ENCODE data around the gene TUBB2A. TPM values are rescaled to one million over a fixed set of nuclear protein-coding genes. Genes with fewer than 3 reads are reported as not detected.

The TUBB2A gene
- 10 to 100 TPM; 27.0 to 42.5 TPM for total RNA-seq
- 10 to 100 TPM; 14.8 to 30.3 (median 22.0) TPM for polyA plus RNA-seq (ENCODE audit: insufficient read length in 6 of 6)
- long read RNA-seq, donor 1, transcript TUBB2A-201 (4 exons, 1,595 nt): major isoform, 19 of 19 reads
- long read RNA-seq, donor 1, partial matches to known transcripts: 0 of 19 reads
- long read RNA-seq, donor 1, other reads (novel, unspliced or antisense): 0 of 19 reads
- long read RNA-seq, donor 2, transcript TUBB2A-201 (4 exons, 1,595 nt): major isoform, 22 of 22 reads
- long read RNA-seq, donor 2, partial matches to known transcripts: 0 of 22 reads
- long read RNA-seq, donor 2, other reads (novel, unspliced or antisense): 0 of 22 reads
- long read RNA-seq, donor 3, transcript TUBB2A-201 (4 exons, 1,595 nt): major isoform, 12 of 12 reads
- long read RNA-seq, donor 3, partial matches to known transcripts: 0 of 12 reads
- long read RNA-seq, donor 3, other reads (novel, unspliced or antisense): 0 of 12 reads
- long read RNA-seq, donor 4, transcript TUBB2A-201 (4 exons, 1,595 nt): major isoform, 21 of 28 reads
- long read RNA-seq, donor 4, partial matches to known transcripts: 0 of 28 reads
- long read RNA-seq, donor 4, other reads (novel, unspliced or antisense): 7 of 28 reads
- long read RNA-seq, donor 5, transcript TUBB2A-201 (4 exons, 1,595 nt): major isoform, 11 of 11 reads
- long read RNA-seq, donor 5, partial matches to known transcripts: 0 of 11 reads
- long read RNA-seq, donor 5, other reads (novel, unspliced or antisense): 0 of 11 reads
- long read RNA-seq, donor 6, transcript TUBB2A-201 (4 exons, 1,595 nt): major isoform, 14 of 14 reads
- long read RNA-seq, donor 6, partial matches to known transcripts: 0 of 14 reads
- long read RNA-seq, donor 6, other reads (novel, unspliced or antisense): 0 of 14 reads
- long read RNA-seq, donor 7, partial matches to known transcripts: 0 of 1 reads
- long read RNA-seq, donor 7, other reads (novel, unspliced or antisense): 0 of 1 reads
- long read RNA-seq, donor 8, transcript TUBB2A-201 (4 exons, 1,595 nt): major isoform, 8 of 8 reads
- long read RNA-seq, donor 8, partial matches to known transcripts: 0 of 8 reads
- long read RNA-seq, donor 8, other reads (novel, unspliced or antisense): 0 of 8 reads
- long read RNA-seq, donor 9: 0 reads
- long read RNA-seq, donor 10, transcript TUBB2A-201 (4 exons, 1,595 nt): major isoform, 49 of 55 reads
- long read RNA-seq, donor 10, partial matches to known transcripts: 1 of 55 reads
- long read RNA-seq, donor 10, other reads (novel, unspliced or antisense): 5 of 55 reads
- long read RNA-seq, donor 11, transcript TUBB2A-201 (4 exons, 1,595 nt): major isoform, 669 of 745 reads
- long read RNA-seq, donor 11, partial matches to known transcripts: 52 of 745 reads
- long read RNA-seq, donor 11, other reads (novel, unspliced or antisense): 23 of 745 reads
- long read RNA-seq, donor 12, transcript TUBB2A-201 (4 exons, 1,595 nt): major isoform, 9 of 9 reads
- long read RNA-seq, donor 12, partial matches to known transcripts: 0 of 9 reads
- long read RNA-seq, donor 12, other reads (novel, unspliced or antisense): 0 of 9 reads

- Histone ChIP-seq H3K36me3 (peaks cover 0 to 11% of the 10 kb centered on the region in 2 donors), H3K9me3 (no peaks in the 10 kb centered on the region), H3K27ac (peak within 1 kb of the TSS; percentile 89 to 94), H3K4me3 (peak within 1 kb of the TSS; percentile 76 to 84), H3K27me3 (peaks cover 0 to 43% of the 10 kb centered on the region in 2 donors), H3K4me1 (peaks cover 0 to 12% of the 10 kb centered on the region in 2 donors)
- TF ChIP-seq, protein P1, sequence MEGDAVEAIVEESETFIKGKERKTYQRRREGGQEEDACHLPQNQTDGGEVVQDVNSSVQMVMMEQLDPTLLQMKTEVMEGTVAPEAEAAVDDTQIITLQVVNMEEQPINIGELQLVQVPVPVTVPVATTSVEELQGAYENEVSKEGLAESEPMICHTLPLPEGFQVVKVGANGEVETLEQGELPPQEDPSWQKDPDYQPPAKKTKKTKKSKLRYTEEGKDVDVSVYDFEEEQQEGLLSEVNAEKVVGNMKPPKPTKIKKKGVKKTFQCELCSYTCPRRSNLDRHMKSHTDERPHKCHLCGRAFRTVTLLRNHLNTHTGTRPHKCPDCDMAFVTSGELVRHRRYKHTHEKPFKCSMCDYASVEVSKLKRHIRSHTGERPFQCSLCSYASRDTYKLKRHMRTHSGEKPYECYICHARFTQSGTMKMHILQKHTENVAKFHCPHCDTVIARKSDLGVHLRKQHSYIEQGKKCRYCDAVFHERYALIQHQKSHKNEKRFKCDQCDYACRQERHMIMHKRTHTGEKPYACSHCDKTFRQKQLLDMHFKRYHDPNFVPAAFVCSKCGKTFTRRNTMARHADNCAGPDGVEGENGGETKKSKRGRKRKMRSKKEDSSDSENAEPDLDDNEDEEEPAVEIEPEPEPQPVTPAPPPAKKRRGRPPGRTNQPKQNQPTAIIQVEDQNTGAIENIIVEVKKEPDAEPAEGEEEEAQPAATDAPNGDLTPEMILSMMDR (IDR thresholded peaks at IDR 0.05): peak; percentile 25 to 52
- ATAC-seq (peak; percentile 92), DNase-seq (peak; percentile 74 to 95 (median 88))
- intact Hi-C loops (cut with DNase I): no loop called here
Observed at GRCh38 chr6:3157131-3157933, at the start of gene TUBB2A. Gene TUBB2A, minus strand, starts transcription at chr6:3157544. Its CDS starts 81 bp downstream, at chr6:3157463.

GRCh38 chr6:3206339-3207015, 49.1 kb upstream of the TUBB2A start:
- Histone ChIP-seq H3K27me3 (peaks cover 0 to 7% of the 10 kb centered on the region in 2 donors), H3K4me3 (no peak overlapping the region), H3K36me3 (no peaks in the 10 kb centered on the region), H3K4me1 (no peaks in the 10 kb centered on the region), H3K27ac (no peak overlapping the region), H3K9me3 (peaks cover 0 to 2% of the 10 kb centered on the region in 2 donors)
- no peak for ATAC-seq
- no peak for DNase-seq
- intact Hi-C loops (cut with DNase I): no loop called here
- TF ChIP-seq, protein P1 (IDR thresholded peaks at IDR 0.05): no peak

GRCh38 chr6:3205913-3206312, 48.6 kb upstream of the TUBB2A start:
- H3K27me3 ChIP-seq: peaks cover 0 to 7% of the 10 kb centered on the region in 2 donors
- intact Hi-C loops (cut with DNase I): no loop called here
- no peaks in the 10 kb centered on the region for H3K4me1 ChIP-seq
- ATAC-seq (no peak), DNase-seq (no peak)
- no peak overlapping the region for H3K4me3 ChIP-seq
- no peak overlapping the region for H3K27ac ChIP-seq
- TF ChIP-seq, protein P1 (IDR thresholded peaks at IDR 0.05): no peak
- peaks cover 0 to 2% of the 10 kb centered on the region in 2 donors for H3K9me3 ChIP-seq
- H3K36me3 ChIP-seq: no peaks in the 10 kb centered on the region

- DNase-seq (no peak), ATAC-seq (no peak)
- intact Hi-C loops (cut with DNase I): no loop called here
Observed at GRCh38 chr6:3204921-3205320, 47.6 kb upstream of the TUBB2A start.

More at GRCh38 chr6:3204921-3205320, 47.6 kb upstream of the TUBB2A start:
- Histone ChIP-seq H3K4me3 (no peak overlapping the region), H3K36me3 (no peaks in the 10 kb centered on the region), H3K27ac (no peak overlapping the region), H3K4me1 (no peaks in the 10 kb centered on the region), H3K9me3 (peaks cover 0 to 2% of the 10 kb centered on the region in 2 donors), H3K27me3 (peaks cover 0 to 7% of the 10 kb centered on the region in 2 donors)
- TF ChIP-seq, protein P1 (IDR thresholded peaks at IDR 0.05): no peak
